NCI-H2107 treated with DMSO at 0.1 percent for 48 hours (cell line): ENCODE results near the gene DHTKD1.
"Not testable (repeated sequence)": the region's sequence is repeated elsewhere in the genome, so short reads cannot be mapped to it uniquely, and the experiment has no call there.

Experiments
- DNase-seq: peaks from one replicate; lab custom pipeline; 2025; ENCODE audit not compliant: unreplicated experiment; lab: John Stamatoyannopoulos, UW

DHTKD1 gene

GRCh38 chr10:12135631-12136030 is 66.9 kb downstream of the DHTKD1 start:
- no peak for DNase-seq

- no peak for DNase-seq
These were observed 71.3 kb downstream of the DHTKD1 start for GRCh38 chr10:12140038-12140437.

GRCh38 chr10:12144538-12144937 is 75.8 kb downstream of the DHTKD1 start:
- DNase-seq, result no peak

DNA sequence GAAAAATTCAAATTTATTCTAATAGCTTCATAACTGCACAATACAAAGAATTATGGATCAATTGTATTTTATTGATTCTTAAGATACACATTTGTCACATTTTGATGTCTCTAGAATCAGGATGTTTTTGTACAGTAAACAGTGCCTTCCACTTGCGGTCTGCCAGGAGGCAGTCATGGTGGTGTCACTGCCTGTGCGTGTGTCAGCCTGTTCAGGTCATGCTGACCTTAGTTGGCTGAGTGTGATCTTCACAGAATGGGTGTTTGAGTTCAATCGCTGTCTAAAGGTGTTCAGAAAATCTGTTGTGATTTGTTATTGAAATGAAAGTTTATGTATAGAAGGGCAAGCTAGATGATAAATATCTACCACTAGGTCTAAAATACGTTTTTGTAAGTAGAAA is 81.4 kb downstream of the DHTKD1 start:
- no peak for DNase-seq

DNA sequence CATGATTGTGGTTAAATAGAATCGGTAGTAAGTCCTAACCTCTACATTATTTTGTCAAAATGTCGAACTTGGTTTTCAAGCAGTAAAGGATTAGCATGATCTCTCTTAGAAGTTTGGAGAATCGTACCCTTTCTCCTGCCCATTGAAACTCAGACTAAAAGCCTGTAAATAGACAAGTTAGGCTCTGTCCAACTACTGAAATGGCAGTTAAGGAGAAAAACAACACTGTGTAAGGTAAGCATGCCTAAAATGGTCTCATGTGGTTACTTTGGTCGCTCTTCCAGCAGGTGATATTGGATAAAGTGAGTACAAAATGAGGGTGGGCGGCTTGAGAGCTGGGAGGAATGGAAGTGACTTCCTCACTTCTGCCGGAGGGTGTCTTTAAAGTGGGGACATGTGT is 85.8 kb downstream of the DHTKD1 start:
- no peak for DNase-seq

DNA sequence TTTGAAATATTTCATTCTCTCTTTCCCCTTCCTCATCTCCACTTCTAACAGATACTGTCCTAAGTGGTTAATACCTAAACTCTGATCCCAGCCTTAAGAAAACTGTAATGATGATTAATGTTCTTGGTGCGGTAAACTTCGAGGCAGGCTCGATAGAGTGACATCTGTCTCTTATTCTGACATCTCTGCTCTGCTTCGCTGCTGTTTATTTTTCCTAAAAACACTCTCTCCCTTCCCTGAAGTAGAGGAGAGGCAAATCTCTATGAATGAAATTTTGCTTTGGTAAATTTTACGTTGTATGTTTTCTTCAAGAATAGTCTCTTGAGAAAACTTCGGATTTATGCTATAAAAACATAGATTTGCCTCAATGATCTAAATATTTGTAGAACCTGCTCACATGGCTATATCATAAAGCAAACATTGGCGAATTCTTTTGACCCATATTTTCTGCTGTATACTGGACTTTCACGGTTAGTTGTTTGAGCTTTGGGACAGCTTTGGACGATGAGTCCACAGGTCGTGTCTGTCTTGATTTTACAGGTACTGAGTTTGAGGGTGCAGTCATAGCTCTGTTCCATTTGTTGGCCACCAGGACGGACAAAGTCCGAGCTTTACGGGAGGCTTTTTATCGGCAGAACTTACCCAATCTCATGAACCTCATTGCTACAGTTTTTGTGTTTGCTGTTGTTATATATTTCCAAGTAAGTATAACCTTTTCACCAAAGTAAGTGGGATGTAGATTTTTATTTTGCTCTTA is 87.8 kb downstream of the DHTKD1 start:
- DNase-seq, result no peak

- no peak for DNase-seq
These were observed 89.4 kb downstream of the DHTKD1 start for GRCh38 chr10:12158111-12158510.

GRCh38 chr10:12160664-12161063 is 91.9 kb downstream of the DHTKD1 start:
- no peak for DNase-seq

GRCh38 chr10:12162927-12163326 is 94.2 kb downstream of the DHTKD1 start:
- no peak for DNase-seq

GRCh38 chr10:12164085-12164484 is 95.3 kb downstream of the DHTKD1 start:
- no peak for DNase-seq

DNA sequence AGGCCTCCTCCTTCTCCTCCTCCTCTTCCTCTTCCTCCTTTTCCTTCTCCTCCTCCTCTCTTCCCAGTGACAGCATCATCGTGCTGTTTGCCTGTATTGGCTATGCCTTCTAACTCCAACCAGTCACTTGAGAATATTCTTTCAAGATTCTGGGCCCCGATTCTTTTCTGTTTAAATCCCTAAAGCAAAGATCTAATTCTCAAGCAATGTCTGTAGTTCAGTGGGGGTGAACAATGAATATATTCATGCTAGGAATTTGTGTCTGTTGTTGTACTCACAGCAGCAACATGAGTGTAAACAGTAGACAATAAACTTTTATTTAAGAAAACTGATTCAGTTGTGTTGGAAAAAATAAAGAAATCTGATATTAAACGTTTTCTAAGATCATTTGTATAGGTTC is 96.3 kb downstream of the DHTKD1 start:
- no peak for DNase-seq

DNA sequence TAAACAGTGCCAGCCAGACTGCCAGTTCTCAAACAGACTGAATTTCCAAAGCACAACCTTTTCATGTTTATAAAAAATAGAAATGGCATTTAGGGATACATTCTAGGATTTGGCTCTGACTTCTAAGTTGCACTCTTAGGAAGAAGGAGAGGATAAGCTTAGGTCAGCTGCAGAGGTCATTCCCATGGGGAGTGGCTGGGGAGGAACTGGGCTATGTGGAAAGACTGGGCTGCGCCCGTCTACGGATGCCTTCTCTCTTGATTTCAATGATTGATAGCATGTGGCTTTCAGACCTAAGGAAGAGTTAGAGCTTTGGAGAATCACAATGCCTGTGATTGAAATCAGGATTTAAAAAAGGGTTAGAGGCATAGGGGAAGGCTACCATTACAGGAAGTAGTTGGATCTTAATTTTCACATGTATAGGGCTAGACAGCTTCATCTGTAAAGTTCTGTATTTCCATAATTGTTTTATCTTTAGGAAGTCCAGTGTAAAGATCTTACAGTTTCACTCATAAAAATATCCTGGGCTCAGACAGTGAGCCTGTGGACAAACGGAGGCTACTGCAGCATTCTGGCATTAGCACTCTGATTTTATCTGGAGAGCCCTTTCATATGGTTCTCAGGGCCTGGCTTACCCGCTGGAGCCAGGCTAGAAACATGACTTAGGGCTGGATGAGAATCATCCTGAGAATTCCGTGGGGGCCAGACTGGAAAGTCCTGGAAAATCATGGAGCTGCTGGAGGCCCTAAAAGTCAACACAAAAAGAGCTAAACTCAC is 97.4 kb downstream of the DHTKD1 start:
- no peak for DNase-seq

- not testable (repeated sequence) for DNase-seq
These were observed 102.8 kb downstream of the DHTKD1 start for GRCh38 chr10:12171512-12171911.
